ENCODE data around the gene EIF4G1. TPM values are rescaled to one million over a fixed set of nuclear protein-coding genes. Genes with fewer than 3 reads are reported as not detected.

Gene EIF4G1
- total RNA-seq, 1 donor from 2014 or later: 490 TPM

- Mint-ChIP-seq H3K9me3 (ENCODE audit: unreplicated experiment) (no peaks in the 10 kb centered on the region), H3K4me3 (ENCODE audit: unreplicated experiment) (peak overlapping the region; percentile 77), H3K27me3 (ENCODE audit: low read depth, unreplicated experiment) (no peaks in the 10 kb centered on the region), H3K4me1 (ENCODE audit: low read depth, unreplicated experiment) (peaks cover 67% of the 10 kb centered on the region), H3K36me3 (ENCODE audit: low read depth, unreplicated experiment) (peaks cover 23% of the 10 kb centered on the region), H3K27ac (ENCODE audit: unreplicated experiment) (peak overlapping the region; percentile 92)
- Histone ChIP-seq H3K79me2 (ENCODE audit: insufficient read depth, low read length) (peaks cover 49% of the 10 kb centered on the region), H3K9ac (ENCODE audit: low read length) (peak overlapping the region; percentile 84), H4K20me1 (ENCODE audit: insufficient read depth, low read length) (peaks cover 60% of the 10 kb centered on the region), H3K27ac (ENCODE audit: low read depth, low read length) (peak overlapping the region; percentile 96), H3K4me1 (ENCODE audit: insufficient read depth, low read length) (peaks cover 79% of the 10 kb centered on the region), H2AFZ (ENCODE audit: low read depth, low read length) (no peak overlapping the region), H3K4me2 (ENCODE audit: low read length) (peak overlapping the region; percentile 89), H3K9me3 (ENCODE audit: insufficient read depth, low read depth, low read length) (no peaks in the 10 kb centered on the region), H3K4me3 (ENCODE audit: insufficient read depth, low read depth, low read length) (no peak overlapping the region), H3K27me3 (ENCODE audit: insufficient read depth, low read length) (no peaks in the 10 kb centered on the region), H3K36me3 (ENCODE audit: insufficient read depth, low read length) (peaks cover 36% of the 10 kb centered on the region)
- FAIRE-seq: no peak
- TF ChIP-seq EZH2 (IDR thresholded peaks at IDR 0.05; ENCODE audit: insufficient read depth, low read length) (no peak), CTCF (IDR thresholded peaks at IDR 0.05; ENCODE audit: insufficient read depth, low read depth, low read length) (no peak)
- no peak for DNase-seq (ENCODE audit: low read depth)
Measured at GRCh38 chr3:184335291-184335660, 20.9 kb downstream of the EIF4G1 start.

- Histone ChIP-seq H3K36me3 (ENCODE audit: insufficient read depth, low read length) (peaks cover 35% of the 10 kb centered on the region), H3K27me3 (ENCODE audit: insufficient read depth, low read length) (no peaks in the 10 kb centered on the region), H3K9ac (ENCODE audit: low read length) (peak overlapping the region; percentile 84), H3K79me2 (ENCODE audit: insufficient read depth, low read length) (peaks cover 49% of the 10 kb centered on the region), H3K27ac (ENCODE audit: low read depth, low read length) (peak overlapping the region; percentile 96), H3K9me3 (ENCODE audit: insufficient read depth, low read depth, low read length) (no peaks in the 10 kb centered on the region), H4K20me1 (ENCODE audit: insufficient read depth, low read length) (peaks cover 61% of the 10 kb centered on the region), H2AFZ (ENCODE audit: low read depth, low read length) (no peak overlapping the region), H3K4me3 (ENCODE audit: insufficient read depth, low read depth, low read length) (peak overlapping the region; percentile 62), H3K4me2 (ENCODE audit: low read length) (peak overlapping the region; percentile 89), H3K4me1 (ENCODE audit: insufficient read depth, low read length) (peaks cover 85% of the 10 kb centered on the region)
- peak; percentile 61 for DNase-seq (ENCODE audit: low read depth)
- Mint-ChIP-seq H3K9me3 (ENCODE audit: unreplicated experiment) (no peaks in the 10 kb centered on the region), H3K4me3 (ENCODE audit: unreplicated experiment) (peak overlapping the region; percentile 86), H3K27ac (ENCODE audit: unreplicated experiment) (peak overlapping the region; percentile 92), H3K4me1 (ENCODE audit: low read depth, unreplicated experiment) (peaks cover 70% of the 10 kb centered on the region), H3K27me3 (ENCODE audit: low read depth, unreplicated experiment) (no peaks in the 10 kb centered on the region), H3K36me3 (ENCODE audit: low read depth, unreplicated experiment) (peaks cover 26% of the 10 kb centered on the region)
- TF ChIP-seq CTCF (IDR thresholded peaks at IDR 0.05; ENCODE audit: insufficient read depth, low read depth, low read length) (no peak), EZH2 (IDR thresholded peaks at IDR 0.05; ENCODE audit: insufficient read depth, low read length) (no peak)
- FAIRE-seq: no peak
Measured at GRCh38 chr3:184335661-184336546, 21.5 kb downstream of the EIF4G1 start.

Data from astrocyte (in vitro differentiated cells and primary cell).